ENCODE data around the gene IER3.
A peak's percentile ranks its signal among the peaks of the same experiment; 100 is the strongest.

IER3 gene

GRCh38 chr6:30763618-30764489 is 19.5 kb upstream of the IER3 start (continued):
- 0 out of 2 replicates have a peak, but pooled peaks have one; percentile 36 for TF ChIP-seq IKZF3 (tag by site-specific recombination; IDR thresholded peaks at IDR 0.05)
- no peak for TF ChIP-seq ZNF341 (tag by site-specific recombination; IDR thresholded peaks at IDR 0.05; ENCODE audit: low read depth)
- TF ChIP-seq ZNF843 (tag by site-specific recombination; IDR thresholded peaks at IDR 0.05), result peak; percentile 87
- TF ChIP-seq GLIS1 (tag by site-specific recombination; IDR thresholded peaks at IDR 0.05), result peak; percentile 98
- TF ChIP-seq KLF7 (tag by site-specific recombination; IDR thresholded peaks at IDR 0.05; ENCODE audit: borderline replicate concordance), result no peak
- 0 out of 2 replicates have a peak, but pooled peaks have one; percentile 47 for TF ChIP-seq ZNF2 (tag by site-specific recombination; IDR thresholded peaks at IDR 0.05)
- no peak for TF ChIP-seq RBAK (tag by site-specific recombination; IDR thresholded peaks at IDR 0.05)
- TF ChIP-seq, protein P1, sequence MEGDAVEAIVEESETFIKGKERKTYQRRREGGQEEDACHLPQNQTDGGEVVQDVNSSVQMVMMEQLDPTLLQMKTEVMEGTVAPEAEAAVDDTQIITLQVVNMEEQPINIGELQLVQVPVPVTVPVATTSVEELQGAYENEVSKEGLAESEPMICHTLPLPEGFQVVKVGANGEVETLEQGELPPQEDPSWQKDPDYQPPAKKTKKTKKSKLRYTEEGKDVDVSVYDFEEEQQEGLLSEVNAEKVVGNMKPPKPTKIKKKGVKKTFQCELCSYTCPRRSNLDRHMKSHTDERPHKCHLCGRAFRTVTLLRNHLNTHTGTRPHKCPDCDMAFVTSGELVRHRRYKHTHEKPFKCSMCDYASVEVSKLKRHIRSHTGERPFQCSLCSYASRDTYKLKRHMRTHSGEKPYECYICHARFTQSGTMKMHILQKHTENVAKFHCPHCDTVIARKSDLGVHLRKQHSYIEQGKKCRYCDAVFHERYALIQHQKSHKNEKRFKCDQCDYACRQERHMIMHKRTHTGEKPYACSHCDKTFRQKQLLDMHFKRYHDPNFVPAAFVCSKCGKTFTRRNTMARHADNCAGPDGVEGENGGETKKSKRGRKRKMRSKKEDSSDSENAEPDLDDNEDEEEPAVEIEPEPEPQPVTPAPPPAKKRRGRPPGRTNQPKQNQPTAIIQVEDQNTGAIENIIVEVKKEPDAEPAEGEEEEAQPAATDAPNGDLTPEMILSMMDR (tag by site-specific recombination; IDR thresholded peaks at IDR 0.05), result peak; percentile 58; the same call in 1 of the 2 replicates
- no peak for TF ChIP-seq ZNF548 (tag by site-specific recombination; IDR thresholded peaks at IDR 0.05)
- TF ChIP-seq PRDM6 (tag by site-specific recombination; IDR thresholded peaks at IDR 0.05), result peak; percentile 88
- TF ChIP-seq ZNF623 (tag by site-specific recombination; IDR thresholded peaks at IDR 0.05), result no peak
- TF ChIP-seq, protein P2, sequence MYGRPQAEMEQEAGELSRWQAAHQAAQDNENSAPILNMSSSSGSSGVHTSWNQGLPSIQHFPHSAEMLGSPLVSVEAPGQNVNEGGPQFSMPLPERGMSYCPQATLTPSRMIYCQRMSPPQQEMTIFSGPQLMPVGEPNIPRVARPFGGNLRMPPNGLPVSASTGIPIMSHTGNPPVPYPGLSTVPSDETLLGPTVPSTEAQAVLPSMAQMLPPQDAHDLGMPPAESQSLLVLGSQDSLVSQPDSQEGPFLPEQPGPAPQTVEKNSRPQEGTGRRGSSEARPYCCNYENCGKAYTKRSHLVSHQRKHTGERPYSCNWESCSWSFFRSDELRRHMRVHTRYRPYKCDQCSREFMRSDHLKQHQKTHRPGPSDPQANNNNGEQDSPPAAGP (tag by site-specific recombination; IDR thresholded peaks at IDR 0.05), result no peak
- TF ChIP-seq ZNF311 (tag by site-specific recombination; IDR thresholded peaks at IDR 0.05; ENCODE audit: borderline replicate concordance), result no peak

DNA sequence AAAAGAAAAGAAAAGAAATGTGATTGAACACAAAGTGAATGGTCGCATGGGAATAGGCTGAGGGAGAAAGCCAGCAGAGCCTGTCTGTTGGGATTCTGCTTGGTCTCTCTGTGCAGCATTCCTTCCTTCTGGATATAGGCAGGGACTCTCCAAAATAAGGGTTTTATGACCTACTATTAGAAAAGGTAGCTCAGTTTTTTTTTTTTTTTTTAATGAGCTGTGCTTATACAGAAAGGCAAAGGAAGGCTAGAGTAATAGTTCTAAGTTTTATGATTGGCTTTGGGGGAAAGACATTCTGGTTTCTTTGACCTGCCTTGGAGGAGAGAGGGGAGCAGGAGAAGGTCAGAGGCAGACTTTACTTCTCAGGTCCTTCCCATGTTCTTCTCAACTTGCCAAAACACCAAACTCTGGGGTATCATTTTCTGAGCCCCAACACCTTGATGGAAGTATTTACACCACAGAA is 18.8 kb upstream of the IER3 start:
- CTCF ChIA-PET, result interaction anchor here (0.6 to 1.1 kb wide), 5 partner anchors 19 to 114 kb away, joined by 3 to 4 read pairs (median 4); partner anchors contain the start of gene IER3
- no peaks in the 10 kb centered on the region for H3K36me3 ChIP-seq (ENCODE audit: control insufficient read depth in 2 of 2, insufficient read depth in 1 of 2, low read length in 2 of 2)
- H3K27ac ChIP-seq (ENCODE audit: extremely low read depth, low read depth, low read length), result peak overlapping the region; percentile 87
- H3K4me1 ChIP-seq (ENCODE audit: control insufficient read depth, insufficient read depth, low read length), result peaks cover 13% of the 10 kb centered on the region
- H3K4me3 ChIP-seq (ENCODE audit: low read depth, low read length), result no peak overlapping the region
- POLR2A ChIA-PET, result interaction anchor here (0.7 to 4.2 kb wide), 4 partner anchors 11 to 129 kb away, joined by 3 to 37 read pairs (median 12); partner anchors contain the start of genes FLOT1 and IER3
- H3K9me3 ChIP-seq (ENCODE audit: control insufficient read depth, insufficient read depth, low read depth, low read length), result no peaks in the 10 kb centered on the region
- TF ChIP-seq ZNF664 (tag by site-specific recombination; IDR thresholded peaks at IDR 0.05) (peak; percentile 89), SCRT1 (tag by site-specific recombination; IDR thresholded peaks at IDR 0.05; ENCODE audit: borderline replicate concordance) (no peak), PRDM1 (tag by site-specific recombination; IDR thresholded peaks at IDR 0.05) (0 out of 2 replicates have a peak, but pooled peaks have one; percentile 22)

DNA sequence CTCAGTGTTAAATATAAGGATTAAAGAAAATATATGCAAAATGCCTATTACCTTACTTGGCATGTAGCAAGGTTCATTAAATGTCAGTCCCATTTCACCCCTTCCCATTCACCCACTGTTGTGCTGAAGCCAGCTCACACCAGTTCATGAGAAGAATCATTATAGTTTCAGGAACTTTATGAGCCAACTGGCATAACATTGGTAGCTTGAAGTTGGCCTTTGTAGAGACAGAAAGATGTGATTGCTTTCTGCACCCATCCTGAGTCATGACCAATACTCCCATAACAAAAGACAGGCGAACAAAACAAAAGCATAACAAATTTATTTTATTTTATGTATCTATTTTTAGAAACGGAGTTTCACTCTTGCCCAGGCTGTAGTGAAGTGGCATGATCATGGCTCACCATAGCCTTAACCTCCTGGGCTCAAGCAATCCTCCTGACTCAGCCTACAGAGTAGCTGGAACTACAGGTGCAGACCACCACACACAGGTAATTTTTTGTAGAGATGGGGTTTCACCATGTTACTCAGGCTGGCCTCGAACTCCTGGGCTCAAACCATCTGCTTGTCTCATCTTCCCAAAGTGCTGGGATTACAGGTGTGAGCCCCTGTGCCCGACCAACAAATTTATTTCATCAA is 17.6 kb upstream of the IER3 start:
- Histone ChIP-seq H3K4me1 (ENCODE audit: control insufficient read depth, insufficient read depth, low read length) (peaks cover 13% of the 10 kb centered on the region), H3K4me3 (ENCODE audit: low read depth, low read length) (no peak overlapping the region), H3K27ac (ENCODE audit: extremely low read depth, low read depth, low read length) (no peak overlapping the region), H3K9me3 (ENCODE audit: control insufficient read depth, insufficient read depth, low read depth, low read length) (no peaks in the 10 kb centered on the region), H3K36me3 (ENCODE audit: control insufficient read depth in 2 of 2, insufficient read depth in 1 of 2, low read length in 2 of 2) (no peaks in the 10 kb centered on the region)
- CTCF ChIA-PET, result interaction anchor here (1.1 to 1.2 kb wide), 3 partner anchors 9 to 62 kb away, joined by 3 read pairs; no protein-coding TSS in a partner anchor
- POLR2A ChIA-PET, result interaction anchor here (1.2 to 1.7 kb wide), 2 partner anchors 9 to 18 kb away, joined by 6 to 14 read pairs; partner anchors contain the start of genes FLOT1 and IER3
- no peak for TF ChIP-seq EGR2 (tag by site-specific recombination; IDR thresholded peaks at IDR 0.05; ENCODE audit: low read depth)
- TF ChIP-seq SALL2 (tag by site-specific recombination; IDR thresholded peaks at IDR 0.05; ENCODE audit: borderline replicate concordance), result no peak
- no peak for TF ChIP-seq ZNF785 (tag by site-specific recombination; IDR thresholded peaks at IDR 0.05)
- TF ChIP-seq ZNF768 (tag by site-specific recombination; IDR thresholded peaks at IDR 0.05), result no peak
- TF ChIP-seq ZFP41 (tag by site-specific recombination; IDR thresholded peaks at IDR 0.05; ENCODE audit: borderline replicate concordance), result no peak
- no peak for TF ChIP-seq TRIM28 (IDR thresholded peaks at IDR 0.05; ENCODE audit: borderline replicate concordance, low read length)
- TF ChIP-seq ZNF701 (tag by site-specific recombination; IDR thresholded peaks at IDR 0.05), result no peak
- no peak for TF ChIP-seq ZNF221 (tag by site-specific recombination; IDR thresholded peaks at IDR 0.05; ENCODE audit: borderline replicate concordance)
- no peak for TF ChIP-seq ZNF354C (tag by site-specific recombination; IDR thresholded peaks at IDR 0.05; ENCODE audit: borderline replicate concordance, low read depth)
- TF ChIP-seq ZNF239 (tag by site-specific recombination; IDR thresholded peaks at IDR 0.05), result no peak
- no peak for TF ChIP-seq ZXDB (tag by site-specific recombination; IDR thresholded peaks at IDR 0.05)
- no peak for TF ChIP-seq FEZF1 (tag by site-specific recombination; IDR thresholded peaks at IDR 0.05)
- TF ChIP-seq ZNF792 (tag by site-specific recombination; IDR thresholded peaks at IDR 0.05), result no peak
